Naive B cell (primary cell): Measurements from ENCODE around the gene LPGAT1. TPM values are rescaled to one million over a fixed set of nuclear protein-coding genes. Genes with fewer than 3 reads are reported as not detected.

Experiments used
- ATAC-seq, 2 donors: fragments of 150-1000 bp; cut with Tn5 transposase; 2 replicates each; pipeline ENCODE4 v1.10.0; 2021; ENCODE audit warnings: low read depth in 2 of 2, mild to moderate bottlenecking in 2 of 2, moderate library complexity in 2 of 2
- DNase-seq: peaks from one replicate; pipeline ENCODE4 v3.0.0; 2022
- H3K27ac Mint-ChIP-seq, 6 donors: one replicate each; pipeline ENCODE4 v1.8.0; 2020 to 2022; ENCODE audit warnings: mild to moderate bottlenecking in 6 of 6, mixed read lengths in 6 of 6, moderate library complexity in 5 of 6, inconsistent platforms in 2 of 6
- H3K27me3 Mint-ChIP-seq, 3 donors: one replicate each; pipeline ENCODE4 v1.8.0; 2021 to 2022; ENCODE audit warnings: mixed read lengths in 3 of 3, mild to moderate bottlenecking in 1 of 3
- H3K36me3 Mint-ChIP-seq, 2 donors: one replicate each; pipeline ENCODE4 v1.8.0; 2020 to 2022; ENCODE audit warnings: mixed read lengths in 2 of 2, inconsistent platforms in 1 of 2, mild to moderate bottlenecking in 1 of 2
- H3K4me1 Mint-ChIP-seq, 3 donors: one replicate each; pipeline ENCODE4 v1.8.0; 2020 to 2022; ENCODE audit warnings: mixed read lengths in 3 of 3, inconsistent platforms in 1 of 3, mild to moderate bottlenecking in 1 of 3, moderate library complexity in 1 of 3
- H3K4me3 Mint-ChIP-seq, 8 donors: one replicate each; pipeline ENCODE4 v1.8.0; 2020 to 2022; ENCODE audit warnings: mild to moderate bottlenecking in 8 of 8, mixed read lengths in 8 of 8, moderate library complexity in 8 of 8, inconsistent platforms in 2 of 8
- H3K9me3 Mint-ChIP-seq, 7 donors: one replicate each; pipeline ENCODE4 v1.8.0; 2020 to 2022; ENCODE audit warnings: mixed read lengths in 7 of 7, mild to moderate bottlenecking in 5 of 7, inconsistent platforms in 2 of 7, moderate library complexity in 1 of 7
- polyA plus RNA-seq, 6 donors: library from polyadenylated mRNA; unstranded; fragments of 300-500 nt; fragmentation: Illumina TruSeq; gene quantifications; one replicate each; pipeline ENCODE4 v1.2.3, GENCODE V29; 2021; ENCODE audit warnings: low read depth in 6 of 6

The LPGAT1 gene
- polyA plus RNA-seq, 6 donors from 2014 or later, result 29.1 to 43.4 (median 35.4) TPM

DNA sequence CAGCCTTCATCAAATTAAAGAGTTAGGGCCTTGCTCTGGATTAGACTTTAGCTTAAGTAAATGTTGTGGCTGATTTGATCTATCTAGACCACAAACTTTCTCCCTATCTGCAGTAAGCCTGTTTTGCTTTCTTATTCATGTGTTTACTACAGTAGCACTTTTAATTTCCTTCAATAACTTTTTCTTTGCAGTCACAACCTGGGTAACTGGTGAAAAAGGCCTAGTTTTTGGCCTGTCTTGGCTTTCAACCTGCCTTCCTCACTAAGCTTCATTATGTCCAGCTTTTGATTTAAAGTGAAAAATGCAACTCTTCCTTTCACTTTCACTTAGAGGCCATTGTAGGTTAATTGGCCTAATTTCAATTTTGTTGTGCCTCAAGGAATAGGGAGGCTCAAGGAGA lies 12.5 kb upstream of the LPGAT1 start:
- H3K9me3 Mint-ChIP-seq, result peaks cover 0 to 1% (median 0%) of the 10 kb centered on the region in 7 donors
- peaks cover 0 to under 1% of the 10 kb centered on the region in 2 donors for H3K36me3 Mint-ChIP-seq
- H3K27ac Mint-ChIP-seq, result peak overlapping the region in 5 of 6 donors; percentile 4 to 72 (median 16)
- ATAC-seq, result no peak
- DNase-seq, result no peak
- peaks cover 0 to 12% (median 4%) of the 10 kb centered on the region in 3 donors for H3K27me3 Mint-ChIP-seq
- peaks cover 0 to 10% (median 10%) of the 10 kb centered on the region in 3 donors for H3K4me1 Mint-ChIP-seq
- peak overlapping the region in 2 of 8 donors; percentile 4 to 48 for H3K4me3 Mint-ChIP-seq

- Mint-ChIP-seq H3K27me3 (peaks cover 0 to 12% (median 4%) of the 10 kb centered on the region in 3 donors), H3K4me1 (peaks cover 0 to 10% (median 10%) of the 10 kb centered on the region in 3 donors), H3K9me3 (peaks cover 0 to 1% (median 0%) of the 10 kb centered on the region in 7 donors), H3K36me3 (no peaks in the 10 kb centered on the region), H3K27ac (peak overlapping the region in 1 of 6 donors; percentile 12), H3K4me3 (no peak overlapping the region)
- DNase-seq (no peak), ATAC-seq (no peak)
Observed at GRCh38 chr1:211842518-211842917, 12.0 kb upstream of the LPGAT1 start.

DNA sequence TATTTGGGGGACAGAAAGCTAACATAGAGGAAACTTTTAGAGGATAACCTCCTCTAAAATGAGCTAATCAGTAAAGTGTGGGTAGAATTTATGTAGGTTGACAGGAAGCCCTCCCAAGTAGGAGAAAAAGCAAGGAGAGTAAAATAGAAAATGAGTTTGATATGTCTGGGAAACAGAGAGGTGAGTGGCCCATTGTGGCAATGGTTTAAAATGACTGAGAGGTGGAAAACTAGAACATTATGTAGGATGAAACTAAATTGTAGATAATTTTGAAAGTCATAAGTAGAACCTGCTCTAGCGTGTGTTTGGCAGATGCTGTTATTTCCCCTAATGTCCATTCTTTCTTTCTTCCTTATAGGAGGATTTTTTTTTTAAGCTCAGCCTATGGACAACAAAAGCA lies 8.5 kb upstream of the LPGAT1 start:
- ATAC-seq, result no peak
- peaks cover 0 to 12% (median 4%) of the 10 kb centered on the region in 3 donors for H3K27me3 Mint-ChIP-seq
- H3K36me3 Mint-ChIP-seq, result no peaks in the 10 kb centered on the region
- H3K9me3 Mint-ChIP-seq, result peaks cover 0 to 1% (median 0%) of the 10 kb centered on the region in 7 donors
- peaks cover 0 to 10% (median 10%) of the 10 kb centered on the region in 3 donors for H3K4me1 Mint-ChIP-seq
- no peak overlapping the region for H3K4me3 Mint-ChIP-seq
- DNase-seq, result no peak
- no peak overlapping the region for H3K27ac Mint-ChIP-seq

- peak overlapping the region in 3 of 6 donors; percentile 12 to 55 (median 41) for H3K27ac Mint-ChIP-seq
- H3K27me3 Mint-ChIP-seq, result peaks cover 0 to under 1% (median 0%) of the 10 kb centered on the region in 3 donors
Observed at GRCh38 chr1:211833174-211833820, 2.7 kb upstream of the LPGAT1 start.

DNA sequence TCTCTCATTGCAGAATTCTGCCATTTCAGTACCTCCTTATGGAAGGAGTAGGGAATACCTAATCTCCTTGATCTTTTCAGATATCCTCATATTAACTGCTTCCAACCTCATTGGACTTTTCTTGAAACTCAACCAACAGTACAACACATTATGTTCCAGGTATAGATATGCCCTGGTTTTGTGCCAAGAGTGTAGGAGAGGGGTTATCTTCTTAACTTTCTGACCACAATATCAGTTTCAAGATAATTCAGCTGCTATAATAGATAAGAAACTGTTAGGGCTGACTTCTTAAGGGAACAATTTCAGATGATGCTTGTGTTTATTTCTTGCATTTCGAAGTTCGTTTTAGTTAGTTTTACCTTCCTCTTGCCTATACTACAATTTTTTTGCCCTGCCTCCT lies 2.1 kb upstream of the LPGAT1 start:
- peak overlapping the region in 4 of 8 donors; percentile 7 to 84 (median 13) for H3K4me3 Mint-ChIP-seq
- DNase-seq, result no peak
- peaks cover 31 to 42% (median 32%) of the 10 kb centered on the region in 3 donors for H3K4me1 Mint-ChIP-seq
- H3K9me3 Mint-ChIP-seq, result no peaks in the 10 kb centered on the region
- H3K36me3 Mint-ChIP-seq, result peaks cover 0 to 7% of the 10 kb centered on the region in 2 donors
- no peaks in the 10 kb centered on the region for H3K27me3 Mint-ChIP-seq
- peak overlapping the region in 3 of 6 donors; percentile 28 to 55 (median 51) for H3K27ac Mint-ChIP-seq
- no peak for ATAC-seq

More at GRCh38 chr1:211833174-211833820, 2.7 kb upstream of the LPGAT1 start:
- DNase-seq (no peak), ATAC-seq (no peak)
- Mint-ChIP-seq H3K9me3 (no peaks in the 10 kb centered on the region), H3K4me1 (peaks cover 29 to 36% (median 30%) of the 10 kb centered on the region in 3 donors), H3K36me3 (peaks cover 0 to 7% of the 10 kb centered on the region in 2 donors), H3K4me3 (peak overlapping the region in 4 of 8 donors; percentile 7 to 84 (median 19))

- ATAC-seq (peak in 1 of 2 donors; percentile 13), DNase-seq (peak; percentile 10)
- H3K9me3 Mint-ChIP-seq, result no peaks in the 10 kb centered on the region
- H3K4me1 Mint-ChIP-seq, result peaks cover 39 to 49% (median 41%) of the 10 kb centered on the region in 3 donors
- H3K36me3 Mint-ChIP-seq, result peaks cover 0 to 7% of the 10 kb centered on the region in 2 donors
- no peaks in the 10 kb centered on the region for H3K27me3 Mint-ChIP-seq
- H3K4me3 Mint-ChIP-seq, result peak overlapping the region; percentile 84 to 95 (median 92)
- H3K27ac Mint-ChIP-seq, result peak overlapping the region in 4 of 6 donors; percentile 44 to 94 (median 64)
Observed at GRCh38 chr1:211831558-211832323, 1.2 kb upstream of the LPGAT1 start.

GRCh38 chr1:211830055-211830327 lies 572 bp downstream of the LPGAT1 start:
- Mint-ChIP-seq H3K4me1 (peaks cover 39 to 55% (median 41%) of the 10 kb centered on the region in 3 donors), H3K9me3 (no peaks in the 10 kb centered on the region), H3K36me3 (peaks cover 0 to 7% of the 10 kb centered on the region in 2 donors), H3K4me3 (peak overlapping the region; percentile 88 to 99 (median 96)), H3K27ac (peak overlapping the region in 5 of 6 donors; percentile 70 to 96 (median 95)), H3K27me3 (no peaks in the 10 kb centered on the region)
- peak; percentile 26 to 30 for ATAC-seq
- DNase-seq, result no peak

- Mint-ChIP-seq H3K36me3 (peaks cover 0 to 7% of the 10 kb centered on the region in 2 donors), H3K27me3 (no peaks in the 10 kb centered on the region), H3K4me1 (peaks cover 39 to 55% (median 41%) of the 10 kb centered on the region in 3 donors), H3K27ac (peak overlapping the region; percentile 68 to 96 (median 94)), H3K9me3 (no peaks in the 10 kb centered on the region), H3K4me3 (peak overlapping the region; percentile 88 to 99 (median 96))
- peak; percentile 11 to 18 for ATAC-seq
- peak; percentile 65 for DNase-seq
Observed at GRCh38 chr1:211829343-211830054, 1.1 kb downstream of the LPGAT1 start.

- Mint-ChIP-seq H3K27ac (peak overlapping the region in 5 of 6 donors; percentile 70 to 96 (median 95)), H3K36me3 (peaks cover 0 to 7% of the 10 kb centered on the region in 2 donors), H3K4me3 (peak overlapping the region; percentile 88 to 99 (median 96)), H3K4me1 (peaks cover 42 to 62% (median 47%) of the 10 kb centered on the region in 3 donors), H3K27me3 (no peaks in the 10 kb centered on the region), H3K9me3 (no peaks in the 10 kb centered on the region)
- DNase-seq, result no peak
- ATAC-seq, result no peak
Observed at GRCh38 chr1:211828584-211829342, 1.8 kb downstream of the LPGAT1 start.

DNA sequence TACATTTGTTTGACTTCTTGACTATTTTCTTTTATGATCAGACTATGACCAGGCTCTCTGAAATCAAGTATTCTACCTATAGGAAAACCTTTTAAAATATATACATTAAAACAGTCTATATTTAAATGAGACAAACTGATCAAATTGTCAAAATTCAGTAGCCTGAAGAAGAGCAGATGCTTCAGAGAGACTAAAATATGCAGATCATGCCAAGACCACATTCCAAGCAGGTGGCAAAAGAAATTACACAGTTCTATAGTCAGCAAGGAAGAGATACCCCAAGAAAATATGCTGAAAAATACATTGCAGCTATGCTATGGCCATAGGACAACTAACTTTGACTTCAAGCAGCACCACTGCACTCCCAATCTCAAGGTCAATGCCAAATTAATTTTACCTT lies 3.5 kb downstream of the LPGAT1 start:
- ATAC-seq (no peak), DNase-seq (no peak)
- Mint-ChIP-seq H3K36me3 (peaks cover 0 to 7% of the 10 kb centered on the region in 2 donors), H3K4me1 (peaks cover 41 to 65% (median 42%) of the 10 kb centered on the region in 3 donors), H3K27ac (peak overlapping the region in 1 of 6 donors; percentile 72), H3K9me3 (no peaks in the 10 kb centered on the region), H3K4me3 (peak overlapping the region in 1 of 8 donors; percentile 99), H3K27me3 (no peaks in the 10 kb centered on the region)

DNA sequence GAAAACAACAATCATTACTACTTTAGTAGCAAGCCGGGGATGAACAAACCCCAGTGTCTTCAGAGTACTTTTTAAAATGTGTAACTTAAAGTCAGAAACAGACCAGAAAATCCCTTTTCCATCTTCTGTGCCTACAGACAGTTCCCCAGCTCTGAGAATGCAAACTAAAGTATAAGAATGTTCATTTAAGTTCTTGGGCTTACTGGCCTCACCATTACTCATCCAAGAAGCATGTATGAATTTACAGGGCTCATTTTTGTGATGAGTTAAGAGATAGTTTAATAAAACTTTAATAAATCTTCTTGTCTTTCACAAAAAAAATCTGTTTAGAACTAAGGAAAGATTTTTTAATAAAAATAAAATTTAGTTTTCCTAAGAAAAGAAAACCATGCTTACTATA lies 4.6 kb downstream of the LPGAT1 start:
- no peaks in the 10 kb centered on the region for H3K9me3 Mint-ChIP-seq
- peaks cover 0 to 7% of the 10 kb centered on the region in 2 donors for H3K36me3 Mint-ChIP-seq
- peak overlapping the region in 1 of 6 donors; percentile 19 for H3K27ac Mint-ChIP-seq
- no peaks in the 10 kb centered on the region for H3K27me3 Mint-ChIP-seq
- DNase-seq (no peak), ATAC-seq (no peak)
- H3K4me1 Mint-ChIP-seq, result peaks cover 35 to 65% (median 51%) of the 10 kb centered on the region in 3 donors
- no peak overlapping the region for H3K4me3 Mint-ChIP-seq

DNA sequence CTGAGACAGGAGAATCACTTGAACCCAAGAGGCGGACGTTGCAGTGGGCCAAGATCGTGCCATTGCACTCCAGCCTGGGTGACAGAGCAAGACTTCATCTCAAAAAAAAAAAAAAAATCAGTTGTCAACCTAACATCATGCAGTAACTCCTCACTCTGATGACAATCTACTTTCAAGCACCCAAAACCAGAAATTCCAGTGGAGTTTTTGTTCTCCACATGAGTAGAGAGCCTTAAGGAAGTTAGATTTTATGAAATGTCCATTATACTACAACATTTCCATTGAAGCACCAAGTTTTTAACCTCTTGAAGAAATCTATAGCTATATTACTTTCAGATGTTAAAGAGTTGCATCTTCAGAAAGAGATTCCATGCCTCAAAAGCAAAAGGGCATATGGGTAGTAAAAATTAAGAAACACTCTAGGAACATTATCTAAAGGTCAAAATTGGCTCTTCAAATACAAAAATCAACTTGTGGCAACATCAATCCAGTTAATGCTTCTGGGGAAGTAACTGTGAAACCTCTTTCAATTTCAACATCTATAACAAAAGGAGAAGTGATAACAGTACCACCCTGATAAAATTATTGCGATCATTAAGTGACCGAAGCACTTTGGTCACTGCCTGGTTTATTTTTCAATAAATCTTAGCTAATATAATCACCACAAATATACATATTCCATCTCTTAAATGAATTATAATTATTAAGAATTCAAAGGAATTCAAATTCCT lies 7.7 kb downstream of the LPGAT1 start:
- H3K9me3 Mint-ChIP-seq, result no peaks in the 10 kb centered on the region
- peak; percentile 39 to 53 for ATAC-seq
- peak overlapping the region in 1 of 8 donors; percentile 71 for H3K4me3 Mint-ChIP-seq

More for the DNA sequence above, 7.7 kb downstream of the LPGAT1 start:
- Mint-ChIP-seq H3K4me1 (peaks cover 30 to 52% (median 45%) of the 10 kb centered on the region in 3 donors), H3K27me3 (no peaks in the 10 kb centered on the region), H3K36me3 (peaks cover 6 to 10% of the 10 kb centered on the region in 2 donors), H3K27ac (peak overlapping the region in 4 of 6 donors; percentile 12 to 79 (median 44))
- no peak for DNase-seq
